Measurements from ENCODE around the gene KCNE1.
"Not testable (repeated sequence)": the region's sequence is repeated elsewhere in the genome, so short reads cannot be mapped to it uniquely, and the experiment has no call there.

The KCNE1 gene

DNA sequence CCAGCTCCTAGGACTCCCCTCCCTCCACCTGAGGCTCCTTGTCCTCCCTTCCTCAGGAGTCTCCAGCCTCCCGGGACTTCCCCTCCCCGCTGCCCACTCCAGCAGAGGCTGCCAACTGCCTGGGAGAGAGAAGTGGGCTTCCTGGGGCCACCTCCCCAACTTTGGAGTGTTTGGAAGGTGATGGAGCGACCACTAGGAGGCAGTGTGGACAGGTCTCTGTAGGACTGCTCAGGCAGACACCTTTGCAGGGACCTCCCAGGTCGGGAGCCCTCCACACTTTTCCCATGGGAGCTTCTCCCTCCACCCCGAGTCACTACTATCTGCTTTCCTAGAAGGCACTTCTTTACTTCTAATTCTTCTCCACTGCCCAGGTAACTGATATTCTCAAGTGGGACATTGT lies 107.3 kb downstream of the KCNE1 start:
- H3K36me3 Mint-ChIP-seq (ENCODE audit: low read depth); H3K27ac Mint-ChIP-seq; H3K9me3 Mint-ChIP-seq; intact Hi-C loops (cut with micrococcal nuclease); H3K27me3 Mint-ChIP-seq; H3K4me1 Mint-ChIP-seq (ENCODE audit: low read depth); H3K4me3 Mint-ChIP-seq: not testable (repeated sequence)

GRCh38 chr21:34400522-34400921 lies 111.5 kb downstream of the KCNE1 start:
- H3K9me3 Mint-ChIP-seq; H3K27me3 Mint-ChIP-seq; intact Hi-C loops (cut with micrococcal nuclease); H3K27ac Mint-ChIP-seq; H3K4me3 Mint-ChIP-seq; H3K36me3 Mint-ChIP-seq (ENCODE audit: low read depth); H3K4me1 Mint-ChIP-seq (ENCODE audit: low read depth): not testable (repeated sequence)
